PFSK-1 (cell line): Measurements from ENCODE around the gene DHTKD1.

Source experiments
- FOXP2 ChIP-seq: optimal IDR thresholded peaks from 2 replicates; pipeline ENCODE3; 2011; ENCODE audit warnings: borderline replicate concordance, control low read depth, inconsistent platforms; ENCODE audit not compliant: insufficient read depth; ENCODE audit errors: extremely low read length, extremely low read depth
- POLR2AphosphoS5 ChIP-seq: IDR thresholded peaks from 2 replicates; pipeline ENCODE4 v1.6.1; 2012; ENCODE audit warnings: low read depth, mild to moderate bottlenecking, control low read depth, low read length, moderate library complexity
- REST ChIP-seq, 2 experiments: IDR thresholded peaks; 2 replicates each; pipeline versions ENCODE4 v1.6.1 to v1.8.0; 2011 to 2012; ENCODE audit warnings: low read depth in 2 of 2, low read length in 2 of 2, control low read depth in 1 of 2, inconsistent platforms in 1 of 2, mild to moderate bottlenecking in 1 of 2, moderate library complexity in 1 of 2; ENCODE audit not compliant: insufficient read depth in 1 of 2
- SIN3A ChIP-seq: IDR thresholded peaks from 2 replicates; pipeline ENCODE4 v1.6.1; 2012; ENCODE audit warnings: mild to moderate bottlenecking, low read length, moderate library complexity, borderline replicate concordance; ENCODE audit not compliant: insufficient read depth
- TAF1 ChIP-seq: IDR thresholded peaks from 2 replicates; pipeline ENCODE4 v1.6.1; 2012; ENCODE audit warnings: low read length, control low read depth, borderline replicate concordance; ENCODE audit not compliant: insufficient read depth

DHTKD1 gene

GRCh38 chr10:12042797-12043651 lies 25.7 kb upstream of the DHTKD1 start, which contains the start of gene UPF2:
TSS of gene UPF2 (minus strand) at chr10:12042809. CDS start at chr10:12035423, 7,386 bp downstream.
- no peak for TF ChIP-seq POLR2AphosphoS5
- TF ChIP-seq TAF1, result peak; percentile 46; the same call in 1 of the 2 replicates
- TF ChIP-seq REST (IDR thresholded peaks at IDR 0.05; ENCODE audit: insufficient read depth in 1 of 2, low read depth in 2 of 2, low read length in 2 of 2), result no peak
- TF ChIP-seq SIN3A, result no peak
- TF ChIP-seq FOXP2, result peak; percentile 45

DNA sequence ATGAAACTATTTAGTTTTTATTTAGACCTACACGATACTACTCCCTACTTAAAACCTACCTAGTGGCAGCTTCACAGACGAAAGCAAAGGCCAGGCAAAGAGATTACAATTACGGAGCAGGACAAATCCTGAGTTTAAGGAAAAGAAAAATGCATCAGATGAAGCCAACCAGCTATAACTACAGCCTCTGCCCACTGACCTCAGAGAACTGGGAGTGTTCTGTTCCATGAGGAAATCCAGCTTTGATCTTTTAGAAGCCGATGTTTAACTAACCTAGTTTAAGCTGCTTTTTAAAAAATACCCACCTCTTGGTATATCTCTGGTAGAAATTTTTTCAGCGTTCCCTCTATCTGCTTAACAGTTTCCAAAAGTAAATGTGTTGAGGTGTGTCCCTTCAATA lies 23.2 kb upstream of the DHTKD1 start:
- TF ChIP-seq TAF1 (no peak), REST (IDR thresholded peaks at IDR 0.05; ENCODE audit: insufficient read depth in 1 of 2, low read depth in 2 of 2, low read length in 2 of 2) (no peak), POLR2AphosphoS5 (no peak), FOXP2 (no peak), SIN3A (no peak)

DNA sequence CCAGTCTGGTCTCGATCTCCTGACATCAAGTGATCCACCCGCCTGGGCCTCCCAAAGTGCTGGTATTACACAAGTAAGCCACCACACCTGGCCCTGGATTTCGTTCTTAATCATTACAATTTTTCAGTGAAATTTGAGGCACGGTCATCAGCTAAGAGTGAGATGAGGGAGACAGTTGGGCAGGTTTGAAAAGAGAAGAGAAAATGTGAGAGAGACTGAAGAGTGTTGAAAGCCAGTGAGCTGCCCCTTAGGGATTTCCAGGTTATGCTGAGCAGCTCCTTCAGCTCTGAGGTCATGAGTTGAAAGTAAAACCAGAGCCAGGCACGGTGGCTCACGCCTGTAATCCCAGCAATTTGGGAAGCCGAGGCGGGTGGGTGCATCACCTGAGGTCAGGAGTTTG lies 20.2 kb upstream of the DHTKD1 start:
- TF ChIP-seq FOXP2 (no peak), REST (IDR thresholded peaks at IDR 0.05; ENCODE audit: insufficient read depth in 1 of 2, low read depth in 2 of 2, low read length in 2 of 2) (no peak), POLR2AphosphoS5 (no peak), SIN3A (no peak), TAF1 (no peak)

GRCh38 chr10:12050528-12050927 lies 18.2 kb upstream of the DHTKD1 start:
- TF ChIP-seq SIN3A (no peak), POLR2AphosphoS5 (no peak), TAF1 (no peak), FOXP2 (no peak), REST (IDR thresholded peaks at IDR 0.05; ENCODE audit: insufficient read depth in 1 of 2, low read depth in 2 of 2, low read length in 2 of 2) (no peak)

- TF ChIP-seq POLR2AphosphoS5 (no peak), REST (IDR thresholded peaks at IDR 0.05; ENCODE audit: insufficient read depth in 1 of 2, low read depth in 2 of 2, low read length in 2 of 2) (no peak), FOXP2 (no peak), TAF1 (no peak), SIN3A (no peak)
Observed at GRCh38 chr10:12051241-12051640, 17.5 kb upstream of the DHTKD1 start.
